Iris pigment epithelial cell (primary cell): ENCODE results near the gene ABHD17C.

Experiments
- DNase-seq: peaks from one replicate; pipeline ENCODE4 v3.0.0-alpha.2; 2011; ENCODE audit warnings: low read depth

The ABHD17C gene

DNA sequence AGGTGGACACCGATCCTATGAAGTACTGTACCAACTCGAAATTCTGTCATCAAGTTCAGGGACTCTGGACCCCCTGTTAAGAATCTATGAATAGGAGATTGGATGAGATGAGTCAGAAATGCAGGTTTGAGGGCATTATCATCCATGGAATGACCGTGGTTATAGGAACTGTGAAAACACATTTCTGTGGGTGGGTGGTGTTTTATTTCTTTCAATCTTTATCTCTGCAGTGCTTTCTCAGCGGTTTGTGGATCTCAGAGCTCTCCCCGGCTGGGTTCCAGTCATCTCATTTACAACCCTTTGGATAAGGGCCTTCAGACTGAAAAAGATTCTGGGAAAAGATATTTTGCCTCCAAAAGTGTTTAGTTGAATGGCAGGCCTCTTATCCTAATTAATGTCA, 5.4 kb upstream of the ABHD17C start:
- peak; percentile 15 for DNase-seq

DNA sequence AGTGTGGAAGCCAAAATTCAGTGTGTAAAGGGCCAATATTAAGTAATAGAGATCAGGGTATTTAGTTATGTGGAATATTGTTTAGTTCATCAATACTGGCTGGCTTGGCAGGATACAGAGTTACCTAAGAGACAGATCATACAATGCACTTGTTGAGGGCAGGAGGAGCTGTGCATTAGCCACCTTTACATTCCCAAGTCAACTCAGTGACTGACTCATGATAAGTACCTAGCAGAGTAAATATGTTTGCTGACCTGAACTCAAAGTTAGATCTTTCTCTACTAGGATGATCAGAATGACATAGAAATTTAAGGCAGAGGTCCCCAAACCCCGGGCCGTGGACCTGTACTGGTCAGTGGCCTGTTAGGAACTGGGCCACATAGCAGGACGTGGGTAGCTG, 3.5 kb upstream of the ABHD17C start:
- no peak for DNase-seq

DNA sequence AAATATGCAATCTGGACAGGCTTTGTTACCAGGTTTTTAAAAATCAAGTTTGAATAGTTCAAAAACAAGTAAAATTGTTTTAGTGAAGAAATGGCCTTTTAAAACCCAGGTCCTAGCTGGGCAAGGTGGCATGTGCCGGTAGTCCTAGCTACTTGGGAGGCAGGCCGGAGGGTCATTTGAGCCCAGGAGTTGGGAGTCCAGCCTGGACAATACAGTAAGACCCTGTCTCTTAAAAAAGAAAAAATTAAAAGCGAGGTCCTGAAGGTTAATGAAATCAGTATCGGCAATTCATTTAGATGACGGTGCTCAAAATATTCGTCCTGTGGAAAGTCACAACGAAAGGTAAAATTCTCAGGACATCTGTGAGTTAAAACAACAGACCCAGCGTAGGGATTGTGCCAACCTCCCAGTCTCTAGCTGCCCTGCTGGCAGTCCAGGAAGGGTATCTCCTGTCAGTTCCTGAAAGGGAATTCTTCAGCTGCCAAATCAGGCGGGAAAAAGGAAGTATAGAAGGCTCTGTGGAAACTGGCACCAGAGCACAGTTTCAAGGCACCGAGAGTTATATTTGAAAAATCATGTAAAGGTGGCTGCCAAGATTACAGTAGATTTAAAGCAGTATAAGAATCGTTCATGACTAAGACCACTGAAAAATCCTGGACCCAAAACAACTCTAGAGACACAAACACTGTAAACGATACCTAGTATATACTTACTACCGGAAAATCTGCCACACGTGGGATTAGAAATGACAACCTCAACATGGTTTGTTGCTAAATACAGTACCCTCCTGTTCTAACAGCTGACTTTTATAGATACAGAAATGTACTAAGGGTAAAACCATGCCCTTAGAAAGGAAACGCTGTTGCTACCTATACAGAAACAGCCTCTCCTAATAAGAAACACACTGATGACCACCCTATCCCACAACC, 1.2 kb upstream of the ABHD17C start:
- peak; percentile 36 for DNase-seq

DNA sequence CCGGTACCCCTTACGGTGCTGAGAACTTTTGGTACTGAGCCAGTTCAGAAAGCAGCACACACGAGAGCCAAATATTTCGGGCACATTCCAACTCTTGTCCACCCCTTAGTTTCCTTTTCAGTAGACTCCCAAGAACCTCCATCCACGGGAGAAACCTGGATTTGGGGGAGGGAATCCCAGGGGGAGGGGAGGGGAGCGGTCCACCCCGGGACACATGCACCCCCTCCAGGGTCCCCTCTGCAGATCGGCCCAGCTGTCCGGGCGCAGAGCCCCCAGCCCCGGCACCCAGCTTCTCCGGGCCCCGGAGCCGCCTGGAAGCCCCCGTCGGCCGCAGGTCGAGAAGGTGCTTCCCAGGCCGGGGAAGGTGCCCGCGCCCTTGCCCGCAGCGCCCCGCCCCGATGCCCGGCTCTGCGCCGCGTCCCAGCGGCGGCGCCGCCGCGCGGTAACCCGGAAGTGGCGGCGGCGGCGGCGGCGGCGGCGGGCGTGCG, 455 bp upstream of the ABHD17C start:
- peak; percentile 35 for DNase-seq

DNA sequence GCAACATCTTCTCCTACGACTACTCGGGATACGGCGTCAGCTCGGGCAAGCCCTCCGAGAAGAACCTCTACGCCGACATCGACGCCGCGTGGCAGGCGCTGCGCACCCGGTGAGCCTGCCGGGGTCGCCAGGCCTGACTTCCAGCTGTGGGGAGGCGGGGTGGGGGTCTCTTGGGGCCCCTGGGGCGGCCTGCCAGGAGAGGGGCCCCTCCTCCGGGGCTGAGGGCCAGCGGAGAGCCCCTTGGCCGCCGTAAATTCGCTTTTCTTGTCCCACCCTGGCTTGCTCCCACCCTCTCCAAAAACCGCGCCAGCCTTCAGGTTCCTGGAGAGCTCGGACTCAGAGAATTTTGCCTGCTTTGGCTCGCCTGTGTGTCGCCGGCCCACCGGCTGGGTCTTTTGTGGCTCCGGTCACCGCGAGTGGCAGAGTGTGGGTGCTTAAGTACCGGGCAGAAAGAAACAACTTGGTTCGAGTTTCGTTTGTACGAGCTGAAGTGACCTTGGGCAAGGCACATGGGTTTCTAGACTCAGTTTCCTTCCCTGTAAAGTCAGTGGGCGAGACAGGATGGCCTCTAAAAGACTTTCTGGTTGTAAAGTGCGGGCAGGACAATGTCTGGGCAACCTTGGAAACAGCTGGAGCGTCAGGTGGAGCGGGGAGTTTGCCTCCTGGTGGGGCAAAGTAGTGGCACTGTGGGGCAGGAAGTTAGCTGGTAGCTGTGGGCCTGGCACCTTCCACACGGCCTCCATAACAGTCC, 976 bp downstream of the ABHD17C start:
- peak; percentile 32 for DNase-seq

DNA sequence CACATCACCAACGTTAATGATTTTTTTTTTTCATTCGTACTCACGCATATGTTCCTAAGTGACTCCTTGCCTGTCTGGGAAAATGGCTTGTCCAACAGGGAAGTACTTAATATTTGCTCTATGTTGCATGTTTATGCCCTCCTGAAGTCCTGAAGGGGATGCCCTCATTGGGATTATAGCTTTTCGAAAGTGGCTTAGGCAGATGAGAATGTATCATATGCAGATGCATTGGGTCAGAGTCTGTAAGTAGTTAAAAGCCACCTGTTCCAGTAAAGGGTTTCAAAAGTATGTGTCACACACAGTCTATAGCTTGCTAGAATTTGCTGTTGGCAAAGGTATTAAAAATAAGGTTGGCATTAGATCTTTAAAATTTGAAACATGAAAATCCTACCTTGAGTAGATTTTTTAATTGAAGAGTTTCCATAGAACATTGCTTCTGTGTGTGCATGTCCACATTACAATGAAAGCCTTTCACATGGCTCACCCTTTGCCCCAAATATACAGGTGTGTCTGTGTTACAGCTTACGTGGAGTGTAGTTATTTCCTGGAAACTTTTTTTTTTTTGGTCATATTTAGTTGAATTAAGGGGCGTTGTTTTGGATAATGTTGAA, 2.1 kb downstream of the ABHD17C start:
- DNase-seq: no peak

DNA sequence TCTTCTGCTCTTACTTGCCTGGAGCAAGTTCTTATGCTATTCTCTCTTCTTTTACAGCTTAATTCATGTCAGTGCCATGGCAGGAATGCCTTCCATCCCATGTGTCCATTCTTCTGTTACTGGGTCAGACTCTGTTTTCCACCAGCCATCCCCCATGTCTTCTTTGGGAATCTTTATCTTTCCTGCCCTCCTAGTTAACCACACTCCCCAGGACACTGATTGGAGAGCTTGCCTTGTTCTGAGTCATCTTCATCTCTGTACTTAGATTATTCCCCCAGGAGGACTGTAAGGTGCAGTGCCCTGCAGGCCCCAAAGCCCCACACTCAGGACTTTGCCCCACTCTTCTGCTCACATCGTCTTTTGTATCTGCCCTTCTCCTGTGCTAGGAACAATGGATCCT, 3.6 kb downstream of the ABHD17C start:
- peak; percentile 21 for DNase-seq

DNA sequence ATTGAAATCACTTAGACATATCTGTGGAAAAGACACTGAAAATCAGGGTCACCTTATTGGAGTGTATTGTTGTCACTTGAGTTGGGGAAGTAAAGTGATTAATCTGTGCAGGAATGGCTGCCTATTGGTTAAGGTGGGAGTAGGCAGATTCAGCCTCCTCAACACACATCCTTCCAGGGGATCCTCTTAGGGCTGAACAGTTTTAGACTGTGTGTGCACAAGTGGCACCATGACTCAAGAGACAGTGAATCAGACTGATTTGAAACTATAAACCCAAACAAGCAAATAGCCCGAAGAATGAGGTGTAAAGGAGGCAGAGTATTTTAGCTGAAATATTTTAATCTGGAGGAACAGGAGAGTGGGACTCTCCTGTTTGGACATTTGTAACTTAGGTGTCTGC, 4.9 kb downstream of the ABHD17C start:
- DNase-seq: peak; percentile 32

DNA sequence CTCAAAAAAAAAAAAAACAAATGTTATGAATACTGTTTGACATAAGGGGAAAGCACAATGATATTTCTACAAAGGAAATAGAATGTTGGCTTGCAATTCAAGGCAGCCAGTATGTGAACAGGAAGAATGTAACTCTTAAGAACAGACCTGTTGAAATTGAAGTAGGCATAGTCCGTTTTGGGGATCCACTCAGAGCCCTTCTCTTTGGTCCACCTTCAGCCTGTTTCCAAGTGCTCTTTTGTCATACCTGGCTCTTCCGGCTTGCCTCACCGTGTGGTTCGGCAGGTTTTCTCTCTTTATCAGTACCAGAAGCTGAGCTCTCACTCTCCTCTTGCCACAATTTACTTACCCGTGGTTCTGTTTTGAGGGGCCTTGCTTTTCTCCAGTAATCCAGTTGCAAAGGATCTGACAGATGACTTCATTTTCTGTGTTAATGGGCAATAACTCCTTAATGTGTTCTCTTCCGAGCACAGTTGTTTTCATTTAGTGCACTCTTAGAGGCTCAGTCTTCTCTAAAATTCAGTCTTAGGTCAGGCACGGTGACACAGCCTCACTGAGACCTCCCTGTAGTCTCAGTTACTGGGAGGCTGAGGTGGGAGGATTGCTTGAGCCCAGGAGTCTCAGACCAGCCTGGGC, 6.7 kb downstream of the ABHD17C start:
- DNase-seq: no peak

DNA sequence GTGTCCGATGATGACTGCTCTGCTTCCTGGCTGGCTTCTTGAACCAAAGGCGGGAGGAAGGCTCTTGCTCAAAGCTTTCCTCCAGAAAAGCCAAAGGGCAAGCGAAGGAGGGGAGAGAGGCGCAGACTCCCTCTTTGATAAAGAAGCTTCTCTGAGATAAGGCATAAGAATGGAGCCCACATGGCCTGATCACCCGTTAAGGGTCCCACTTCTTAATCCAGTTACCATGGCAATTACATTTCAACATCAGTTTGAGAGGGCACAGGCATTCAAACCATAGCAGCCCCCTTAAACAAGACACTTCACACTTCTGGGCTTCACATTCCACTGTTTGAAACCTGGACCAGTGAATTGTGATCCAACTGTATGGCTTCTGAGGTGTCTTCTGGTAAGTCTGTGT, 8.0 kb downstream of the ABHD17C start:
- DNase-seq: no peak

DNA sequence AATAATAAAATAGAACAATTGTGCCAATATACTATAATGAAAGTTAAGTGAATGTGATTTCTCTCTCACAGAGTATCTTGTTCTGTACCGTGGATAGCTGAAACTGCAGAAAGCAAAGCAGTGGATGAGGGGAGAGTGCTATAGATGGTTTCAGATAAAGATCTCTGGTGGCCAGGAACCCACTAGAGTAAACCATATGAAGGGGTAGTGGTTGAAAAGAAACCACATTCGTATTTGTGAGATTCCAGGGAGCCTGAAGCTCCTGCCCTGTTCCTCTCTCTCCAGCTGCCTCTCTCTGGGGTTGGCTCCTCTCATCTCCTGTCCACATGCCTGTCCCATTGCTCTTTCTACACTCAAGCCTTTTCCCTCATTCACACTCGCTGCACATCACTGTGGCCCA, 8.9 kb downstream of the ABHD17C start:
- DNase-seq: peak; percentile 14

DNA sequence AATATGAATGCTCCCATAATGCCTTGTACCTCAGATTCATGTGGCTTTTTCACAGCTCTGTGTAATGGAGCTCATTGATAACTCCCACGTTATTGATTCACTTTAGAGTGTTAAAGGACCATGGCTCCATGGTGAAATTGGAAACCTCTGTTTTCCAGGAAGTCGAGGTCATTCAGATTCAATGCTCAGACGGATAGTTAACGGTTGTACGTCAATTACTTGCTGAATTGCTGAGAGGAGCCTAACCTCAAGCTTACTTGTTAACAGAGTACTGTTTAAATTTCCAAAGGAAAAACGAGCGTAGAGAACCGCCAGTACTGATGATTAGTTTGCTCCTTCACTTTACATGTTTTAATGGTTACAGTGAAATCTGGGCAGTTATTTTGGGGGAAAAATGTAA, 11.1 kb downstream of the ABHD17C start:
- no peak for DNase-seq

DNA sequence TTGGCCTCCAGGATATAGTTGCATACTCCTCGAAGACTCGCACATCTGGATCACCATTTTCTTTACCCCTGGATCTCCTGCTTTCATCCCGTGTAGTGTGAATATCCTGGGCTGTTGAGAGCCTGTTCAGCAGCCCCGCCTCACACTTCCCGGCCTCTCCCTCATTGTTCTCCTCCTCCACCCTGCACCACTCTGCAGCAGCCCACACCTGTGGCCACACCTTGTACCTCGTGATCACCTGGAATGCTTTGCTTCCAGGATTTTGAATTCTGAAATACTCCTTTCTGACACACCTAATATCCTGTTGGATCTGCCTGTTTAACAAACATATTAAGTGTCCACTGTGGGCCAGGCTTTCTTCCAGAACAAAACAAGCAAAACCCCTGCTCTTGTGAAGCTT, 14.4 kb downstream of the ABHD17C start:
- no peak for DNase-seq

DNA sequence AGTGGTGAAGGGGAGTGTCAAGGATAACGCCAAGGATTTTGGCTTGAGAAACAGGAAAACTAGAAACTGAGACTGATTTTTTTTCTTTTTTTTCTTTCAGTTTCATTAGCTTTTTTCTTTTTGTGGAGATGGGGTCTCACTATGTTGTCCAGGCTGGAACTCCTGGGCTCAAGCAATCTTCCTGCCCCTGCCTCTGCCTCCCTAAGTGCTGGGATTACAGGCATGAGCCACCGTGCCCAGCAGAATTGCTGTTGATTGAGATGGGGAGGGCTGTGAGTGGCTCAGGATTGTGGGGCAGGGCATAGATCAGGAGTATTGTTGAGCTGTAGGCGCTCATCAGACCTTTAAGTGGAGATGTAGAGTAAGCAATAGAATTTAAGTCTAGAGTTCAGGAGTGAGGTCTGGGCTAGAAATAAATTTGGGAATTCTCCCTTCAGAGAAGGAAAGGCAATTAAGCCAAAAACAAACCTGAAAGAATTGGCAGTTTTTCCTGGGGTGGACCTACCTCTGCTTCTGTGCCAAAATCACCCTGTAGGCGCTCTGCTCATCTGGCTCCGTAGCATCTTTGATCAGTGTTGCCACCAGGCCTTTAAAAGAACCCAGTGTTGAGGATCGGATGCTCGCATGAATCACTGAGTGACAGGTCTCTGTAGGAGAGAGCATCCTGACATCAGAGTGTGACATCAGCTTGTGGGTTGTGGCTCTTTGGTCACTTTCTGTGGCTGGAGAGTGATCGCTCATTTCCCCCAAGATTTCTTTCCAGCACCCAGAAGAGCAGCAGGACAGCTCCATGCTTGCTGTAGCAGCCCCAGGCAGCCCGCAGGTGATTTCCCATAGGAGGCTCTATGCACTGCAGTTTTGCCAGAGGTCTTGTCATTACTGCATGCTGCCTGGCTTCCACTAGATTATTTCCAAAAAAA, 15.8 kb downstream of the ABHD17C start:
- DNase-seq: peak; percentile 30

DNA sequence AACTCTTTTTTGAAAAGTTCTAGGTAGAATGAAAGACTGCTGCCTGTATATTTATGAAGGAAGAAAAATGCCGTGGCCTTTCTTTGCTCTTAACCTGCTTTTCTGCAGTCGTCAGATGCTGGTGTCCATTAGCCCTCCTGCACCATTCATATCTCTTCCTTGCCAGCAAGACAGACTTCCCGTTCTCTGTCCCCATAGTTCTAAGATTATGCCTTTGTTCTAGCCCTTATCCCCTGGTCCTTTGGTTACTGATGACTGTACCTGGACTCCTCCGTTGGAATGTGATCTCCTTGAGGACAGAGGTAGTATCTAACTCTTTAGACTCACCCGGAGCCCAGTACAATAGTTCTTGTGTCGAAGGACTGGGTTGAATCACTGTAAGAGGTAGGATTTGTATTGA, 16.8 kb downstream of the ABHD17C start:
- DNase-seq: no peak

DNA sequence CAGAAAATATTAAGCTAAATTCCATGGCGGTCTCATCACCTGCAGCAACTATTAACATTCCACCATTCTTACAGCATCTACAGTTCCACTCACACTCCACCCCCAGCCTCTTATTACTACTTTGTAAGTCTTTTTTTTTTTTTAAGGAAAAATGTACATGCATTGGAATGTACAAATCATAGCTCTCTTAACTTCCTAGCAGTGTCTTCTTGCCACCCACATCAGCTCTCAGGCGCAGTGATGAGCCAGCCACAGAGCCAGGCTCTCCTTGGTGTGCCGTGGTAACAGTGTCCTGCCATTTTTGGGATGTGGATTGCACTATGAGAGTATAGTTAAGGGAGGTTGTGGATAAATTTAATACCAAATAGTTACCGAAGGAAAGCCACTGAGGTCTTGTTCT, 17.8 kb downstream of the ABHD17C start:
- DNase-seq: no peak

DNA sequence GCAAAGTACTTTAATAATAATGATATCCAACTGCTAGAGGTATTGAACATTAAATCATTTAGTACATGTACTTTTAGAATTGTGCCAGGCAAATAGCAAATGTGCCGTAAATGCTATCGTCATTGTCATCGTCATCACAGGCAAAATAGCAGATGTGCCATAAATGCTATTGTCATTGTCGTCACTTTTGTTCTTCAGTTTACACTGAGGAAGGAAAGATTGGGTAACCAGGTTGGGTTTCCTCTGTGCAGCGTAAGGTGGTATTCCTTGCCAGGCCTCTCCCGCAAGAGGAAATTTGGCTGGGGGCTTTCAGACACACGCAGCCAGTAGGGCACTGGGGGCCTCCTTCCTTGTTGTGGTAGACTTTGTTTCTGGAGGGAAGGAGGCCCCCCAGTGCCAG, 26.4 kb downstream of the ABHD17C start:
- DNase-seq: no peak

DNA sequence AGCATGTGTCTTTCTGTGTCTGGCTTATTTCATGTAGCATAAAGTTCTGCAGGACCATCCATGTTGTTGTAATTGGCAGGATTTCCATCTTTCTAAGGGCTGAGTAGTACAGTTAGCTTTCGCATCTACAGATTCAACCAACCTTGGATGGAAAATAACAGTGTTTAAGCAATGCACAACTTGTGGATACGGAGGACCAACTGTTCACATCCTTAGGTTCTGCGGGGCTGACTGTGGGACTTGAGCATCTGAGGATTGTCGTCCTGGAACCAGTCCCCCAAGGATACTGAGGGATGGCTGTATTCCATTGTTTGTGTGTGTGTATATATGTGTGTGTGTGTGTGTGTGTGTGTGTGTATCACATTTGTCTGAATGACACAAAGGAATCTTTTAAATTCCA, 27.7 kb downstream of the ABHD17C start:
- no peak for DNase-seq

DNA sequence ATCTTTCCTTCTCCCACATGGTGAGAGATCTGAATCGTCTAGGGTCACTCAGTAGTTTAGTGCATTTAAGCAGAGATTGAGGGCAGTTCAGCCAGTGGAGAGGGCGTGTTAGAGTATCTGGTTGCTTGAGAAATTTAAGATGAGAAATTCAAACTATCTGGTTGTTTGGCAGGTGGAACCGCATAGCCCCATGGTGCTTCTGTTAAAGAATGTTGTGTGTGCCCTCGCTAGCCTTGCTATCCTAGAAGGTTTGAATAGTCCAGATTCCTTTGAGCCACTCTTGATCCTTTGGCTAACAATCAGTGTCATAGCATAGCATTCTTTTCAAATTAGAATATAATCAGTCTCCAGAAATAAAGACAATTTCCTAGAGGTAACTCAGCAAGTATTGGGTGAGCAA, 32.1 kb downstream of the ABHD17C start:
- DNase-seq: peak; percentile 83

DNA sequence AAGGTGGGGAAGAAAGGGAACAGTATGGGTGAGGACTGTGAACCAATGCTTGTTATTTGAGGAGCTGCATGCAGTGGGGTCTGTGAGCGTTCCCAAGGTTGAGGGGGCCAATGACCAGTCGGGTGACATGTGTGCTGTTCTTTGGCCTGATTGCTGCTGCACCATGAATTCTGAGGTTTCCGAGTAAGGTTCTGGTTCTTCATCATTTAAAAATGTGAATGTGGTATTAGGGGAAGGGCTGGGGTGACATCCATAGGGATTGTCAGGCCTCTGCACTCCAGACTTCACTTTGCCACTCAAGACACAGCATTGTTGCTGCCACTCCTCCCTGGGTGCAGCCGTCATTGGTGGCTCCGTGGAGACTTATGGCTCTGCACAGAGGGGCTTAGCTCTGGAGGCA, 32.5 kb downstream of the ABHD17C start:
- no peak for DNase-seq

DNA sequence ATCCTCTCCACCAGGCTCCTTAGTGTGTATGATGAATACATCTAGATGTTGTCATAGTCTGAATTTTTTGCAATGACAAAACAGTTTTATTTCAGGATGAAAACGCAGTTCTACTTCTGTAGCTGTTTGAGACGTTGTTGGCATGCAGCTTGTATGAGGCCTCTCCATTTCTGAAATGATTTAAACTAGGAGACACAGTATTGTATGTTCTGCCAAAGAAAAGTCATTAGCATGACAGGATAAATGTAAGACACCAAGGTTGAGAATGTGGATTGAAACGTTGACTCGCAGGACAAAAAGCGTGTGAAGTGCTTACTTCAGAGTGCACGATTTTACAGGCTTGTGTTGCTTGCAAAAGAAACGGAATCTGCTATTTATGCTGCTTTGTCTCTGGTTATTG, 35.3 kb downstream of the ABHD17C start:
- DNase-seq: no peak
